WTC11 (cell line): ENCODE results near the gene TMEM269. TPM values are rescaled to one million over a fixed set of nuclear protein-coding genes. Genes with fewer than 3 reads are reported as not detected.

Experiments
- ATAC-seq: fragments of 200-7000 bp; cut with Tn5 transposase; 2 replicates; pipeline ENCODE4 v1.10.0; 2021; ENCODE audit warnings: mild to moderate bottlenecking, moderate library complexity
- CTCF ChIA-PET: fragments of 300-600 bp; sonication (Branson Sonifier 250); formaldehyde crosslinking; loops from one replicate; lab custom pipeline; 2021; ENCODE audit warnings: antibody characterized with exemption; lab: Charles Lee
- POLR2A ChIA-PET: fragments of 350-600 bp; sonication (Branson Sonifier 250); formaldehyde crosslinking; loops from one replicate; lab custom pipeline; 2021; ENCODE audit warnings: antibody characterized with exemption; lab: Charles Lee
- DNase-seq: peaks from one replicate; pipeline ENCODE4 v3.0.0; 2021; ENCODE audit warnings: low spot score
- H3K27ac Mint-ChIP-seq: 2 replicates; pipeline ENCODE4 v1.8.0; 2021; ENCODE audit warnings: mixed read lengths
- H3K27me3 Mint-ChIP-seq: 2 replicates; pipeline ENCODE4 v1.8.0; 2021; ENCODE audit warnings: low read depth, mild to moderate bottlenecking, moderate library complexity, mixed read lengths
- H3K36me3 Mint-ChIP-seq: 2 replicates; pipeline ENCODE4 v1.8.0; 2021; ENCODE audit warnings: mixed read lengths
- H3K4me1 Mint-ChIP-seq: 2 replicates; pipeline ENCODE4 v1.8.0; 2022; ENCODE audit warnings: mixed read lengths
- H3K4me3 Mint-ChIP-seq: 2 replicates; pipeline ENCODE4 v1.8.0; 2021; ENCODE audit warnings: mild to moderate bottlenecking, moderate library complexity, mixed read lengths
- H3K9me3 Mint-ChIP-seq: 2 replicates; pipeline ENCODE4 v1.8.0; 2021; ENCODE audit warnings: mixed read lengths
- ATF3 ChIP-seq: sonication (generic); formaldehyde crosslinking; conservative IDR thresholded peaks from 2 replicates; pipeline ENCODE4 v1.8.1; 2022; ENCODE audit warnings: mild to moderate bottlenecking, missing genetic modification reagents
- CREB1 ChIP-seq: sonication (generic); formaldehyde crosslinking; IDR thresholded peaks from 2 replicates; pipeline ENCODE4 v1.8.0; 2023; ENCODE audit warnings: mild to moderate bottlenecking, missing genetic modification reagents
- E2F5 ChIP-seq: sonication (generic); formaldehyde crosslinking; IDR thresholded peaks from 2 replicates; pipeline ENCODE4 v1.8.1; 2022; ENCODE audit warnings: mild to moderate bottlenecking, moderate library complexity, missing genetic modification reagents
- EMX1 ChIP-seq: fragments of 250-450 bp; sonication (Bioruptor Pico); IDR thresholded peaks from 2 replicates; pipeline ENCODE4 v1.8.0; 2021; ENCODE audit warnings: mild to moderate bottlenecking
- ETV6 ChIP-seq: sonication (generic); formaldehyde crosslinking; IDR thresholded peaks from 2 replicates; pipeline ENCODE4 v1.8.1; 2022; ENCODE audit warnings: mild to moderate bottlenecking, missing genetic modification reagents
- FOXK1 ChIP-seq: sonication (generic); formaldehyde crosslinking; IDR thresholded peaks from 2 replicates; pipeline ENCODE4 v1.8.0; 2022; ENCODE audit warnings: mild to moderate bottlenecking, moderate library complexity, missing genetic modification reagents
- FOXP1 ChIP-seq: sonication (generic); formaldehyde crosslinking; IDR thresholded peaks from 2 replicates; pipeline ENCODE4 v1.8.0; 2022; ENCODE audit warnings: missing genetic modification reagents, mild to moderate bottlenecking, moderate library complexity, borderline replicate concordance
- FOXP4 ChIP-seq: sonication (generic); formaldehyde crosslinking; IDR thresholded peaks from 2 replicates; pipeline ENCODE4 v1.8.0; 2022; ENCODE audit warnings: mild to moderate bottlenecking, missing genetic modification reagents
- GABPB1 ChIP-seq: sonication (generic); formaldehyde crosslinking; IDR thresholded peaks from 2 replicates; pipeline ENCODE4 v1.8.1; 2023; ENCODE audit warnings: mild to moderate bottlenecking, missing genetic modification reagents
- HMGA2 ChIP-seq: fragments of 250-450 bp; sonication (Bioruptor Pico); IDR thresholded peaks from 2 replicates; pipeline ENCODE4 v1.4.0; 2021; ENCODE audit warnings: mild to moderate bottlenecking, moderate library complexity
- NR2C2 ChIP-seq: sonication (generic); formaldehyde crosslinking; IDR thresholded peaks from 2 replicates; pipeline ENCODE4 v1.8.0; 2022; ENCODE audit warnings: mild to moderate bottlenecking, missing genetic modification reagents
- PRDM15 ChIP-seq: sonication (generic); formaldehyde crosslinking; IDR thresholded peaks from 2 replicates; pipeline ENCODE4 v1.8.0; 2022; ENCODE audit warnings: missing genetic modification reagents
- PREB ChIP-seq: sonication (generic); formaldehyde crosslinking; IDR thresholded peaks from 2 replicates; pipeline ENCODE4 v1.8.1; 2022; ENCODE audit warnings: mild to moderate bottlenecking, missing genetic modification reagents, moderate library complexity, borderline replicate concordance
- RELA ChIP-seq: sonication (generic); formaldehyde crosslinking; IDR thresholded peaks from 2 replicates; pipeline ENCODE4 v1.8.1; 2022; ENCODE audit warnings: missing genetic modification reagents, mild to moderate bottlenecking, borderline replicate concordance
- SMAD4 ChIP-seq: sonication (generic); formaldehyde crosslinking; IDR thresholded peaks from 2 replicates; pipeline ENCODE4 v1.8.0; 2022; ENCODE audit warnings: mild to moderate bottlenecking, missing genetic modification reagents
- SOX15 ChIP-seq: fragments of 250-450 bp; sonication (Bioruptor Pico); IDR thresholded peaks from 2 replicates; pipeline ENCODE4 v1.9.0; 2021; ENCODE audit warnings: mild to moderate bottlenecking
- TCF7 ChIP-seq: sonication (generic); formaldehyde crosslinking; IDR thresholded peaks from 2 replicates; pipeline ENCODE4 v1.8.0; 2022; ENCODE audit warnings: mild to moderate bottlenecking, low read depth, missing genetic modification reagents, moderate library complexity
- TEAD4 ChIP-seq: sonication (generic); formaldehyde crosslinking; IDR thresholded peaks from 2 replicates; pipeline ENCODE4 v1.8.0; 2022; ENCODE audit warnings: mild to moderate bottlenecking, missing genetic modification reagents
- ZBTB21 ChIP-seq: sonication (generic); formaldehyde crosslinking; IDR thresholded peaks from 2 replicates; pipeline ENCODE4 v1.8.1; 2023; ENCODE audit warnings: mild to moderate bottlenecking, missing genetic modification reagents, borderline replicate concordance
- ZMAT4 ChIP-seq: fragments of 250-450 bp; sonication (Bioruptor Pico); IDR thresholded peaks from 2 replicates; pipeline ENCODE4 v1.9.0; 2021; ENCODE audit warnings: mild to moderate bottlenecking
- ZNF138 ChIP-seq: sonication (generic); formaldehyde crosslinking; conservative IDR thresholded peaks from 2 replicates; pipeline ENCODE4 v1.8.1; 2022; ENCODE audit warnings: mild to moderate bottlenecking, moderate library complexity, missing genetic modification reagents
- ZNF263 ChIP-seq: sonication (generic); formaldehyde crosslinking; IDR thresholded peaks from 2 replicates; pipeline ENCODE4 v1.8.1; 2022; ENCODE audit warnings: low read depth, mild to moderate bottlenecking, moderate library complexity, missing genetic modification reagents
- ZNF416 ChIP-seq: fragments of 250-450 bp; sonication (Bioruptor Pico); IDR thresholded peaks from 2 replicates; pipeline ENCODE4 v1.9.0; 2021; ENCODE audit warnings: mild to moderate bottlenecking, inconsistent platforms
- ZNF423 ChIP-seq: fragments of 250-450 bp; sonication (Bioruptor Pico); IDR thresholded peaks from 2 replicates; pipeline ENCODE4 v2.1.2; 2022; ENCODE audit warnings: mild to moderate bottlenecking, moderate library complexity
- ZNF512 ChIP-seq: sonication (generic); formaldehyde crosslinking; IDR thresholded peaks from 2 replicates; pipeline ENCODE4 v1.8.1; 2022; ENCODE audit warnings: missing genetic modification reagents, borderline replicate concordance
- total RNA-seq: library from RNA; stranded (reverse); gene quantifications from 3 replicates; pipeline ENCODE4 v1.2.3, GENCODE V29; 2021

Gene TMEM269
- total RNA-seq, 1 experiment from 2014 or later: 0.57 TPM

GRCh38 chr1:42832641-42833240 is 48.0 kb downstream of the TMEM269 start:
- no peak overlapping the region for H3K27ac Mint-ChIP-seq
- TF ChIP-seq RELA (CRISPR knock-in tag): no peak
- TF ChIP-seq SMAD4 (CRISPR knock-in tag): no peak
- no peak for TF ChIP-seq E2F5 (CRISPR knock-in tag)
- TF ChIP-seq FOXK1 (CRISPR knock-in tag): no peak
- no peak for TF ChIP-seq NR2C2 (CRISPR knock-in tag)
- TF ChIP-seq ATF3 (CRISPR knock-in tag): no peak
- TF ChIP-seq CREB1 (CRISPR knock-in tag): no peak
- ATAC-seq (no peak), DNase-seq (no peak)
- no peaks in the 10 kb centered on the region for H3K36me3 Mint-ChIP-seq
- peaks cover 3% of the 10 kb centered on the region; the same call in 1 of the 2 replicates for H3K4me1 Mint-ChIP-seq
- H3K27me3 Mint-ChIP-seq: no peaks in the 10 kb centered on the region
- H3K4me3 Mint-ChIP-seq: no peak overlapping the region
- H3K9me3 Mint-ChIP-seq: no peaks in the 10 kb centered on the region
- POLR2A ChIA-PET: no interaction called here
- CTCF ChIA-PET: no interaction called here

- ATAC-seq (no peak), DNase-seq (no peak)
- TF ChIP-seq ATF3 (CRISPR knock-in tag) (no peak), FOXP1 (CRISPR knock-in tag) (no peak), GABPB1 (CRISPR knock-in tag) (no peak), ETV6 (CRISPR knock-in tag) (no peak), TCF7 (CRISPR knock-in tag) (no peak), ZNF416 (CRISPR knock-in tag) (no peak), TEAD4 (CRISPR knock-in tag) (no peak), ZMAT4 (CRISPR knock-in tag) (no peak), SOX15 (CRISPR knock-in tag) (no peak), ZNF138 (CRISPR knock-in tag) (no peak), PREB (CRISPR knock-in tag) (no peak), ZNF512 (CRISPR knock-in tag) (no peak), FOXP4 (CRISPR knock-in tag) (no peak), ZNF263 (CRISPR knock-in tag) (no peak), PRDM15 (CRISPR knock-in tag) (no peak), ZNF423 (CRISPR knock-in tag) (no peak), HMGA2 (no peak), EMX1 (CRISPR knock-in tag) (no peak), ZBTB21 (no peak)
- H3K36me3 Mint-ChIP-seq: no peaks in the 10 kb centered on the region
- ChIA-PET POLR2A (no interaction called here), CTCF (interaction anchor here (1.0 to 2.4 kb wide), 2 partner anchors 12 to 239 kb away, joined by 3 to 13 read pairs; partner anchors contain the start of gene ZNF691)
- no peaks in the 10 kb centered on the region for H3K27me3 Mint-ChIP-seq
- no peaks in the 10 kb centered on the region for H3K9me3 Mint-ChIP-seq
- no peak overlapping the region for H3K27ac Mint-ChIP-seq
- H3K4me3 Mint-ChIP-seq: no peak overlapping the region
- peaks cover 3% of the 10 kb centered on the region; the same call in 1 of the 2 replicates for H3K4me1 Mint-ChIP-seq
These were observed 49.2 kb downstream of the TMEM269 start for GRCh38 chr1:42833981-42834380.
